ENCODE measurements around the gene KIAA1586.

The KIAA1586 gene

DNA sequence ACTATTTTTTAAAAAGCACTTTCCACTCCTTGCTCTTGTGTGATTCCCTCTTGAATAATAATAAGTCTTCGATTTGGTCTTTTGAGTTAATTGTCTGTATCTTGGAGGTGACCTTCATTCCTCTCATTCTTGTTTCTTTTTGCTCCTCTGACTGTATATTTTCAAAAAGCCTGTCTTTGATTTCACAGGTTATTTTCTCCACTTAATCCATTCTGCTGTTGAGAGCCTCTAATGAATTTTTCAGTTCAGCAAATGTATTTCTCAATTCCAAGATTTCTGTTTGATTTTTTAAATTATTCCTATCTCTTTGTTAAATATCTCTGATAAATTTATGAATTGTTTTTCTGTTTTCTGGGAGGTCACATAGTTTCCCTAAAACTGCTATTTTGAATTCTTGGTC lies 21.7 kb upstream of the KIAA1586 start:
- Mint-ChIP-seq H3K27me3 (ENCODE audit: low read depth) (no peaks in the 10 kb centered on the region), H3K36me3 (ENCODE audit: low read depth) (peaks cover 13% of the 10 kb centered on the region), H3K27ac (no peak overlapping the region), H3K9me3 (peaks cover 17% of the 10 kb centered on the region), H3K4me3 (no peak overlapping the region), H3K4me1 (no peaks in the 10 kb centered on the region)
- TF ChIP-seq, protein P1, sequence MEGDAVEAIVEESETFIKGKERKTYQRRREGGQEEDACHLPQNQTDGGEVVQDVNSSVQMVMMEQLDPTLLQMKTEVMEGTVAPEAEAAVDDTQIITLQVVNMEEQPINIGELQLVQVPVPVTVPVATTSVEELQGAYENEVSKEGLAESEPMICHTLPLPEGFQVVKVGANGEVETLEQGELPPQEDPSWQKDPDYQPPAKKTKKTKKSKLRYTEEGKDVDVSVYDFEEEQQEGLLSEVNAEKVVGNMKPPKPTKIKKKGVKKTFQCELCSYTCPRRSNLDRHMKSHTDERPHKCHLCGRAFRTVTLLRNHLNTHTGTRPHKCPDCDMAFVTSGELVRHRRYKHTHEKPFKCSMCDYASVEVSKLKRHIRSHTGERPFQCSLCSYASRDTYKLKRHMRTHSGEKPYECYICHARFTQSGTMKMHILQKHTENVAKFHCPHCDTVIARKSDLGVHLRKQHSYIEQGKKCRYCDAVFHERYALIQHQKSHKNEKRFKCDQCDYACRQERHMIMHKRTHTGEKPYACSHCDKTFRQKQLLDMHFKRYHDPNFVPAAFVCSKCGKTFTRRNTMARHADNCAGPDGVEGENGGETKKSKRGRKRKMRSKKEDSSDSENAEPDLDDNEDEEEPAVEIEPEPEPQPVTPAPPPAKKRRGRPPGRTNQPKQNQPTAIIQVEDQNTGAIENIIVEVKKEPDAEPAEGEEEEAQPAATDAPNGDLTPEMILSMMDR (IDR thresholded peaks at IDR 0.05; ENCODE audit: unreplicated experiment in 3 of 3): no peak

- TF ChIP-seq, protein P1 (IDR thresholded peaks at IDR 0.05; ENCODE audit: unreplicated experiment in 3 of 3): no peak
- H3K36me3 Mint-ChIP-seq (ENCODE audit: low read depth): peaks cover 13% of the 10 kb centered on the region
- H3K9me3 Mint-ChIP-seq: peaks cover 17% of the 10 kb centered on the region
- no peaks in the 10 kb centered on the region for H3K27me3 Mint-ChIP-seq (ENCODE audit: low read depth)
- no peak overlapping the region for H3K4me3 Mint-ChIP-seq
- no peaks in the 10 kb centered on the region for H3K4me1 Mint-ChIP-seq
- H3K27ac Mint-ChIP-seq: no peak overlapping the region
These were observed 20.5 kb upstream of the KIAA1586 start for GRCh38 chr6:57026001-57026400.

DNA sequence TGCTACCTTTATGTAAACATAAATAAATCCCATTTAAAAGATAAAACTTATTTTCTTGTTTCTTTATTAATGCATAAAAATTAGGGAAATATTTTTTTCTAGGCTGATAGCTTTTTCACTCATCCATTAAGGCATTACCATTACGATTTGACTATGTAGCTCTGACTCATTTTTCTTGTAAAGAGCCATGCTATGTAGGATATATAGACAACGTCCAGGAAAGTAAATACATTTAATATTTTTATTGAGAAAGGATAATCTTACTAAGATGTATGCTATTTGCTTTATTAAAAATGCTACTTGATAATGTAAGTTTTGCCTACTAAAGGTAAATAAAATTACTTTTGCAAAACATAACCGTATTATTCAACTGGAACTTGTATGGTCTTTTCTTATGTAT lies 19.2 kb upstream of the KIAA1586 start:
- Mint-ChIP-seq H3K27ac (no peak overlapping the region), H3K36me3 (ENCODE audit: low read depth) (peaks cover 13% of the 10 kb centered on the region), H3K27me3 (ENCODE audit: low read depth) (no peaks in the 10 kb centered on the region), H3K4me1 (no peaks in the 10 kb centered on the region), H3K4me3 (no peak overlapping the region), H3K9me3 (peaks cover 17% of the 10 kb centered on the region)
- TF ChIP-seq, protein P1 (IDR thresholded peaks at IDR 0.05; ENCODE audit: unreplicated experiment in 3 of 3): no peak

DNA sequence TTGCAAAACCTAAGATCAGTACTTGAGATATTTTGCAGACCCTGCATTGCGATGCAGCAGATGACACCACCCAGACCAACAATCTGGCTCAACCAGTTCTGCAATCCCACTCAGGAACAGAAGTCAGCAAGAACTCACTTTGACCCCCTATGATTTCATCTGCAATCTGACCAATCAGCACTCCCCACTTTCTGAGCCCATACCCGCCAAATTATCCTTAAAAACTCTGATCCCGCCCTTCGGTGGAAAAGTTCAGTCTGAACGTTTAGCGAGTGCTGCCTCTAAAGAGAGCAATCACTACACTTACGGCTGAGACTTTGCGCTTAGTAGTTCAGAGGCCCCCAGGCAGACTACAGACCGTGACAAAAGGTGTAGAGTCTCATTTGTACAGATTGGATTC lies 17.3 kb upstream of the KIAA1586 start:
- Mint-ChIP-seq H3K9me3 (peaks cover 15% of the 10 kb centered on the region), H3K4me1 (no peaks in the 10 kb centered on the region), H3K4me3 (no peak overlapping the region), H3K36me3 (ENCODE audit: low read depth) (peaks cover 13% of the 10 kb centered on the region), H3K27ac (peak overlapping the region in 2 of 3 experiments; percentile 14 to 22), H3K27me3 (ENCODE audit: low read depth) (no peaks in the 10 kb centered on the region)
- TF ChIP-seq, protein P1 (IDR thresholded peaks at IDR 0.05; ENCODE audit: unreplicated experiment in 3 of 3): no peak

- H3K27me3 Mint-ChIP-seq (ENCODE audit: low read depth): no peaks in the 10 kb centered on the region
- H3K27ac Mint-ChIP-seq: no peak overlapping the region
- no peaks in the 10 kb centered on the region for H3K36me3 Mint-ChIP-seq (ENCODE audit: low read depth)
- no peaks in the 10 kb centered on the region for H3K9me3 Mint-ChIP-seq
- H3K4me1 Mint-ChIP-seq: no peaks in the 10 kb centered on the region
- TF ChIP-seq, protein P1 (IDR thresholded peaks at IDR 0.05; ENCODE audit: unreplicated experiment in 3 of 3): no peak
- no peak overlapping the region for H3K4me3 Mint-ChIP-seq
These were observed 13.3 kb upstream of the KIAA1586 start for GRCh38 chr6:57033228-57033627.

DNA sequence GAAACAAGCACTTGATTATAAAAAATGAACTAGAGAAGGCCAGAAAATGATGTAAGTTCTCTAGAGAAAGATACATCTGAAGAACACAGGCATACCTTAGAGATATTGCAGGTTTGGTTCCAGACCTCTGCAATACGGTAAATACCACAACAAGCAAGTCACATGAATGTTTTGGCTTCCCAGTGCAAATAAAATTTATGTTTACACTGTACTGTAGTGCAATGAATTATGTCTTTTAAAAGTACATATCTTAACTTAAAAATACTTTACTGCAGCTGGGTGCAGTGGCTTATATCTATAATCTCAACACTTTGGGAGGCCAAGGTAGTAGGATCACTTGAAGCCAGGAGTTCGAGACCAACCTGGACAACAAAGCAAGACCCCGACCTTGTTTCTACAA lies 10.9 kb upstream of the KIAA1586 start:
- no peak overlapping the region for H3K4me3 Mint-ChIP-seq
- H3K4me1 Mint-ChIP-seq: no peaks in the 10 kb centered on the region
- no peaks in the 10 kb centered on the region for H3K27me3 Mint-ChIP-seq (ENCODE audit: low read depth)
- H3K9me3 Mint-ChIP-seq: no peaks in the 10 kb centered on the region
- H3K36me3 Mint-ChIP-seq (ENCODE audit: low read depth): no peaks in the 10 kb centered on the region
- TF ChIP-seq, protein P1 (IDR thresholded peaks at IDR 0.05; ENCODE audit: unreplicated experiment in 3 of 3): no peak
- no peak overlapping the region for H3K27ac Mint-ChIP-seq
